HG03565 (cell line): ENCODE data around the gene INO80B.
A peak's percentile ranks its signal among the peaks of the same experiment; 100 is the strongest.
"Not testable (repeated sequence)": the region's sequence is repeated elsewhere in the genome, so short reads cannot be mapped to it uniquely, and the experiment has no call there.

ENCODE experiments used
- ATAC-seq: cut with Tn5 transposase; IDR thresholded peaks from one replicate; pipeline ENCODE4 v1.9.1; 2021; ENCODE audit warnings: mild to moderate bottlenecking, moderate library complexity; ENCODE audit not compliant: unreplicated experiment

The INO80B gene

DNA sequence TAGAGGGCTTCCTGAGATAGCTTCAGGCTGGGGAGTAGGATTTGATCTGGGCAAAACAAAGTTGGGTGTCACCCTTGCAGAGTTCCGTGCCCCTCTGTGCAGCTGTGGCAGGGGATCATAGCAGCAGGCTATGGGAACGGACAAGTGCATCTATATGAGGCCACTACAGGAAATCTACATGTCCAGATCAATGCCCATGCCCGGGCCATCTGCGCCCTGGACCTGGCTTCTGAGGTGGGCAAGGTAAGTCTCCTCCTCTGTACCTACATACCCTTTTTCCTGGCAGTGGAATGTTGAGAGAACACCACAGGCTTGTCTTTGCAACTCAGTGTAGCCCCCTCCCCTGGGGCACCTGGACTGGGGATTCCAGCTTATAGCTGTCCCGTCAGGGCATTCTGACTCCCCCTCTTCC, 29.9 kb upstream of the INO80B start:
- no peak for ATAC-seq

DNA sequence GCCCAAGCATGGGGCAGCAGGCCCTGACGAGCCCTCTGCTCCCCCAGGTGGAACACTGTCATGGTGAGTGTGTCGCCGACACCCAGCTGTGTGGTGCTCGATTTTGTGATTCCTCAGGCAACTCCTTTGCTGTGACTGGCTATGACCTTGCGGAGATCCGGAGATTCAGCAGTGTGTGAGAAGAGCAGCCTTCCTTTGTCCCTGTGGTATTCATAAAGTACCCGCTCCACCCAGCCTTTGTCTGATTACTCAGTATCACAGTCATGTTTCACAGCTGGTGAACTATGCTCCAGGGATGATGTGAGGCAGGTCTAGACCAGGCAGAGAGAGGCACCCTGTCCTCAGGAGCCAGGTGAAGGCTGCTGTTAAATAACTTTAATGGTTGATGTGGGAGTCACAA, 29.4 kb upstream of the INO80B start:
- ATAC-seq: no peak

GRCh38 chr2:74426181-74426758, 28.6 kb upstream of the INO80B start:
- ATAC-seq: no peak

- ATAC-seq: no peak
Observed at GRCh38 chr2:74427551-74427950, 27.3 kb upstream of the INO80B start.

- no peak for ATAC-seq
Observed at GRCh38 chr2:74428675-74429074, 26.2 kb upstream of the INO80B start.

- ATAC-seq: no peak
Observed at GRCh38 chr2:74429487-74430451, 25.1 kb upstream of the INO80B start.

- no peak for ATAC-seq
Observed at GRCh38 chr2:74430502-74430901, 24.4 kb upstream of the INO80B start.

GRCh38 chr2:74436111-74436805, 18.6 kb upstream of the INO80B start:
- no peak for ATAC-seq

DNA sequence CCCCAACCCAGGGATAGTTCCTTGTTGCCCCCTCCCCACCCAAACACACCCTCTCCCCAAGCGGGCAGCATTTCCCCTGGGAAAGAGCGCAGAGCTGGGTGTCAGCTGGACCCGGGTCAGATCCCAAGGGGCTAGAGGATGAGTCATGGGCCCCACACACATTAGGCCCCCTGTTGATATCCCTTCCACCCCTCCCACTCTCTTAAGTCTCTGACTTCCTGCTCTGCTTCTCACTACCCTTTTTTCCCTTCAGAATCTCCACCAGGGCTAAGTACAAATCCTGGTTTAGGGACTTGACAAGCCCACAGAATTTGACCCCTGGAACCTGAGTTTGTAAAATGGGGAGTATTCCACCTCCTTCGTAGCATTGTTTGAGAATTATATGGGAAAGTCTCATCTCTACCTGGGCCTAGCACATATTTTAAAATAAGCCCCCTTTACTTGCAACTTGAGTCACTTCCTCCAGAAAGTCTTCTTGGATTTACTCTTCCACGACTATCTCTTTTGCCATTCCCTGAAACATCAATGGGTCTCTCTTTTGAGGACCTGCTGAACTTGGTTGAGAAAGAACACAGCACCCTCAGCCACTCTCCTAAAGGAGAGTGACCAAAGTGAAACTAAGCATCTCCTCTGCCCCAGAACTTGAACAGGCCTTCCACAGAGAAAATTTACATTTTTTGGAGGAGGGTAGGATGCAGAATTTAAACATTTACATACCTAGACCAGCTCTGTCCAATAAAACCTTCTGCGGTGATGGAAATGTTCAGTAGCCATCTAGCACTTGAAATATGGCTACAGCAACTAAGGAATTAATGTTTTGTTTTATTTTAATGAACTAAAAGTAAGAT, 17.8 kb upstream of the INO80B start:
- no peak for ATAC-seq

- ATAC-seq: no peak
Observed at GRCh38 chr2:74438248-74438647, 16.6 kb upstream of the INO80B start.

DNA sequence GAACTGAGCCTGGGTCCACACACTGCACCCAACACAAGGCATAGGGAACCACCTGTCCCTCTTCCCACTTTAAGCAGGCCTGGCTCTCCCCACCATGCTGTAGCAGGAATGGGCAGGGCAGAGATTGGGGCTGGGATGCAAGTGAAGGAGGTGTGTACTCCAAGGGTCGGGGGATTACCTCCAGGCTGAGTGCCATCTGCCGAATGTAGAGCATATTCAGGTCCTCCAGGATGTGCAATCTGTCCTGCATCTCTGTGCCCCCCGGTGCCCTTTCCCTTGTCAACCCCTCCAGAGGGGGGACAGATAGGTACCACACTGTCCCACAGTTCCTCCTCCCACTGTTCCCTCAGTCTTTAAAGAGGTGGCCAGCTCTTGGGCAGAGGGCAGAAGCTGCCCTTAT, 15.5 kb upstream of the INO80B start:
- ATAC-seq: no peak

DNA sequence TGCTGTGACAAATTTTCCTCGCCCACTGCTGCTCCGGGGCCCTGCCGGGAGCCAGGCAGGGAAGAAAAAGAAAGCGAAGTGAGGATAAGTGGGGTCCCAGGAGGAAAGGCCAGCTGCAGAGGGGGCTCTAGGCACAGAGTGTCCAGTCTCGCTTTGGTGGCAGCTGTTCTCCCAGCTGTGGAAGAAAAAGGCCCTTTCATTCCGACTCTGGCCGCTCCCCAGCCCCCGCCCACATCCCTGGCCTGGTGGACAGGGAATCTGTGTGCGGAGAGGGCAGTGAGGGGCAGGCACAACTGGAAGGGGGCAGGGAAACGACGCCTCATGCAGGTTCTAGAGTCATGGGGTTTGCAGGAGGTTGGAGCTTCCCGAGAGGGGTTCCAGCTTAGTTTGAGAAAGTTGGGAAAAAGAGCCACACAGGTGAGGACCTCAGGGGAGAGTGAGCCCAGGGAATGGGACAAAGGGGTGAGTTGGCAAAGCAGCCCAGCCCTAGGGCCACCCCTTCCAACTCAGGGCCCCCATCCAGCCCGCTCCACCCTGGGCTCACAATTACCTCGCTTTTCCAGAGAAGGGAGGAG, 15.0 kb upstream of the INO80B start:
- no peak for ATAC-seq

GRCh38 chr2:74440378-74441169, 14.3 kb upstream of the INO80B start:
- peak; percentile 66 for ATAC-seq

DNA sequence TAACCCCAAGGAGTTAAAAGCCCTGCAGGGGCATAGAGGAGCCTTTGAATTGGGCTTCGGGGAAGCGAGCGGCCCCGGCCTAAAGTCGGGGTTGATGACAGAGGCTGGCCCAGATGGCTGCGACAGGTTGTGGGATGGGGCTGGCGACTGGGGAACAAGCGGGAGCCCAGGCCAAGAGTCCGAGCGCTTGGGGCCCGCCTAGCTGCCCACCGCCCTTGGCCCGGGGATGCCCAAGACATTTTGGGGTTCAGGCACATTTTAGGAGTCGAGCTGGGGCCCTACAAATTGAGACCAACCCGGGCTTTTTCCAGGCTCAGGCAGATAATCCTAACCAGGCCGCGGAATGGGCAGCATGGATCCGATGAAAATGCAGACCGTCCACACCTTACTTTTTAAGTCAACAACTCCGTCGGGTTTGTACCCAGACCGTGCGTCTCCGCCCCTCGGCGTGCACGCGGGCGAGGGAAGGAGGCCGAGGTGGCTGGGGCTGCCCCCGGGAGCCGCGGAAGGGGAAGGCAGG, 13.7 kb upstream of the INO80B start:
- no peak for ATAC-seq

GRCh38 chr2:74441690-74442482, 13.0 kb upstream of the INO80B start, which contains the start of gene RTKN:
Gene RTKN, minus strand, starts transcription at chr2:74441937. Its CDS starts 121 bp downstream, at chr2:74441816.
- no peak for ATAC-seq

- not testable (repeated sequence) for ATAC-seq
Observed at GRCh38 chr2:74442483-74443297, 12.2 kb upstream of the INO80B start.

DNA sequence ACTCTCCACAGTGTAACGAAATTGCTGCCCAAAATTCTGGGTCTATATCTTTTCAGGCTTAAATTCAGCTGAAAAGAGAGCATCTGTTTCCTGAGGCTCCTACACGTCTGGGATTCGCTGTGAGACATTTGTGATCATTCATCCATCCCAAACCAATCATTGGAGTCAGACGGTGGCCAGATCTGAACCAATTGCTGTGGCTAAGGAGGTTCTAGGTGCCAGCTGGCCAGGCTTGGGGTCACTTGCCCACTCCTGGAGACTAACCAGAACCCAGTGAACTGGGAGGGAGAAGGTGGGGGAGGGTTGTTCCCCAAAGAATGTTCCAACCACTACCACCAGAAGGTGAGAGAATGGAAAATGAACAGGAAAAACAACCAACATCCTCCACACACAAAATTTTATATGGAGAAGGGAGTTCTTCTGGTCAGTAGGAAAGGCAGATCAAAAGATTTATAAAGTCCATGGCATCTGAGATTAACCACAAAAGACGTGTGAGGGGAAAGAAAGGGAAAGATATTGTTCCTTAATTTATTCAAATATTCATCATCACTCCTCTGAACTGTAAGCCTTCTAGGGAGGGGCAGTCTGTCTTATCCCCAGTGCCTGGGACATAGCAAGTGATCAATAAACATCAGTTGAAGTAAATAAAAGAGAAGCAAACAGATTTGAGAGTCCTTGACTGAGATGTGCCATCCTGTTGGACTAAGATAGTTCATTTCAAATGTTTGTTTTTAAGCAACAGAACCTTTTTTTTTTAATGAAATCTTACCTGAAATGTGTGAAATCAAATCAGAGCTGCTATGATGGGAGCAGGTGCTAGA, 10.2 kb upstream of the INO80B start:
- ATAC-seq: no peak
